ENCODE results near the gene SNRNP35.
A peak's percentile ranks its signal among the peaks of the same experiment; 100 is the strongest.
"Not testable (repeated sequence)": the region's sequence is repeated elsewhere in the genome, so short reads cannot be mapped to it uniquely, and the experiment has no call there.

SNRNP35 gene

GRCh38 chr12:123491056-123491455 lies 33.1 kb downstream of the SNRNP35 start:
- DNase-seq = no peak

- DNase-seq = no peak
Observed at GRCh38 chr12:123491481-123491880, 33.5 kb downstream of the SNRNP35 start.

GRCh38 chr12:123492339-123493039 lies 34.5 kb downstream of the SNRNP35 start:
- DNase-seq = not testable (repeated sequence)

- no peak for DNase-seq
Observed at GRCh38 chr12:123494124-123494851, 36.3 kb downstream of the SNRNP35 start.

- no peak for DNase-seq
Observed at GRCh38 chr12:123497065-123497464, 39.1 kb downstream of the SNRNP35 start.

- DNase-seq = no peak
Observed at GRCh38 chr12:123498126-123498825, 40.3 kb downstream of the SNRNP35 start.

GRCh38 chr12:123499332-123499731 lies 41.4 kb downstream of the SNRNP35 start:
- no peak for DNase-seq

GRCh38 chr12:123502163-123502704 lies 44.3 kb downstream of the SNRNP35 start:
- peak in 1 of 3 experiments; percentile 43 for DNase-seq

GRCh38 chr12:123506059-123506842 lies 48.3 kb downstream of the SNRNP35 start:
- DNase-seq = no peak

GRCh38 chr12:123506843-123507236 lies 48.9 kb downstream of the SNRNP35 start:
- DNase-seq = no peak

- peak in 1 of 3 experiments; percentile 89 for DNase-seq
Observed at GRCh38 chr12:123512838-123513665, 55.1 kb downstream of the SNRNP35 start.

GRCh38 chr12:123513805-123514204 lies 55.9 kb downstream of the SNRNP35 start:
- DNase-seq = no peak

GRCh38 chr12:123514582-123515221 lies 56.8 kb downstream of the SNRNP35 start:
- DNase-seq = not testable (repeated sequence)

- DNase-seq = no peak
Observed at GRCh38 chr12:123516216-123516780, 58.4 kb downstream of the SNRNP35 start.

Measured in NCI-H1417 (cell line).